Measurements from ENCODE around the gene PCCA. TPM values are rescaled to one million over a fixed set of nuclear protein-coding genes. Genes with fewer than 3 reads are reported as not detected.
"Not testable (repeated sequence)": the region's sequence is repeated elsewhere in the genome, so short reads cannot be mapped to it uniquely, and the experiment has no call there.

Gene PCCA
- total RNA-seq, 4 donors from 2014 or later: 21.2 to 40.9 (median 31.6) TPM

DNA sequence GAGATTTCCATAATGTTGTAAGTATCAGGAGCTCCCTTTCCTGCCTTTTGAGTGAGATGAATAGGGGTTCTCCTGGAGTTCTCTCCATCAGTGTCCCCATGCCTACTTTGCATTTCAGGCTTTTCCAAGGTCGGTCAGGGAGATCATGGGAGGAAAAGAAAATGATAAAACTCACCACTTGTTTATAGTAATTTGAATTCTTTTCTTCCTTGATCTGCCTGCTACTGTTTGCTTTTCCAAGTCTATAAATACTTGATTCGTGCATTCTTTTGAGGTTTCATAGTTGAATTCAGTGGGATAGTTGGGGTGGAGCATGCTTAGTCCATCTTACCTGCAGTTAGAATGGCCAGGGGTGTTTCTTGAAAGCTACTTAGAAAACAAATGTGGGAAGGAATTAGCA, 51.5 kb downstream of the PCCA start:
- 89% methylated on average over 2 of the region's 2 CpGs for WGBS
- Histone ChIP-seq H3K9me3 (no peaks in the 10 kb centered on the region), H3K27me3 (no peaks in the 10 kb centered on the region), H3K36me3 (no peaks in the 10 kb centered on the region), H3K4me1 (no peaks in the 10 kb centered on the region), H3K4me3 (no peak overlapping the region), H3K27ac (no peak overlapping the region)
- no peak for TF ChIP-seq EP300 (IDR thresholded peaks at IDR 0.05)
- no peak for TF ChIP-seq POLR2AphosphoS5 (IDR thresholded peaks at IDR 0.05)
- no peak for TF ChIP-seq POLR2A (IDR thresholded peaks at IDR 0.05)
- TF ChIP-seq, protein P1, sequence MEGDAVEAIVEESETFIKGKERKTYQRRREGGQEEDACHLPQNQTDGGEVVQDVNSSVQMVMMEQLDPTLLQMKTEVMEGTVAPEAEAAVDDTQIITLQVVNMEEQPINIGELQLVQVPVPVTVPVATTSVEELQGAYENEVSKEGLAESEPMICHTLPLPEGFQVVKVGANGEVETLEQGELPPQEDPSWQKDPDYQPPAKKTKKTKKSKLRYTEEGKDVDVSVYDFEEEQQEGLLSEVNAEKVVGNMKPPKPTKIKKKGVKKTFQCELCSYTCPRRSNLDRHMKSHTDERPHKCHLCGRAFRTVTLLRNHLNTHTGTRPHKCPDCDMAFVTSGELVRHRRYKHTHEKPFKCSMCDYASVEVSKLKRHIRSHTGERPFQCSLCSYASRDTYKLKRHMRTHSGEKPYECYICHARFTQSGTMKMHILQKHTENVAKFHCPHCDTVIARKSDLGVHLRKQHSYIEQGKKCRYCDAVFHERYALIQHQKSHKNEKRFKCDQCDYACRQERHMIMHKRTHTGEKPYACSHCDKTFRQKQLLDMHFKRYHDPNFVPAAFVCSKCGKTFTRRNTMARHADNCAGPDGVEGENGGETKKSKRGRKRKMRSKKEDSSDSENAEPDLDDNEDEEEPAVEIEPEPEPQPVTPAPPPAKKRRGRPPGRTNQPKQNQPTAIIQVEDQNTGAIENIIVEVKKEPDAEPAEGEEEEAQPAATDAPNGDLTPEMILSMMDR (IDR thresholded peaks at IDR 0.05): no peak
- no peak for DNase-seq (ENCODE audit: low spot score in 2 of 2)

DNA sequence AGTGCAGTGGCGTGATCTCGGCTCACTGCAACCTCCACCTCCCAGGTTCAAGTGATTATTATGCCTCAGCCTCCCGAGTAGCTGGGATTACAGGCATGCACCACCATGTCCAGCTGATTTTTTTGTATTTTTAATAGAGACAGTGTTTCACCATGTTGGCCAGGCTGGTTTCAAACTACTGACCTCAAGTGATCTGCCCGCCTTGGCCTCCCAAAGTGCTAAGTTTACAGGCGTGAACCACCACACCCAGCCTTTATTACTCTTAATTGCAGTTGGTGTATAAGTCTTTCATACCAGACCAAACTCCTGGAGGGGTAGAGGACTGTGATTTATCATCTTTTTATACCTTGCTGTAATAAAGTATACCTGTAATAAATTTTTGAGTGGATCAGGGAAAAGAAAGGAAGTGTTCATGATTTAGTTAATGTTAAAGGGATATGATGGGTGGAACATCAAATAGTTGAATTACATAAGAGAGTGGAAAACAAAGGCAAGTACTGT, 52.6 kb downstream of the PCCA start:
- 94% methylated on average over 5 of the region's 5 CpGs for WGBS

DNA sequence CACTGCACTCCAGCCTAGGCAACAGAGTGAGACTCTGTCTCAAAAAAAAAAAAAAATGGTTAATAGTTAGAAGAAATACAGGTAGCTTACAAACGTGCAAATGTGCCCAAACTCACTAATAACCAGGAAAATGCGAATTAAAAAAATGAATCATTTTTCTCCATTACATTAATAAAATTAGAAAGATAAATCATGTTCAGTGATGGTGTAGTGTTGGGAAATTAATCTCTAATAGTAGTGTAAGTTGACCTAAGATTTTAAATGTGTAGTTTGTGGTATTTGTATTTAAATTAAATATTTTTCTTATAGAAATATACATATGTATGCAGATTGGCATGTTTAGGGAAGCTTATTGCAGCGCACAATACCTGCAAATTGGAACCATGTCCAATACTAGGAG, 57.6 kb downstream of the PCCA start:
- Histone ChIP-seq H3K36me3 (peaks cover 6% of the 10 kb centered on the region), H3K4me3 (no peak overlapping the region)

More for the DNA sequence above, 52.6 kb downstream of the PCCA start:
- H3K9me3 ChIP-seq; H3K4me1 ChIP-seq; H3K36me3 ChIP-seq; H3K27me3 ChIP-seq; DNase-seq (ENCODE audit: low spot score in 2 of 2); H3K27ac ChIP-seq; H3K4me3 ChIP-seq: not testable (repeated sequence)

DNA sequence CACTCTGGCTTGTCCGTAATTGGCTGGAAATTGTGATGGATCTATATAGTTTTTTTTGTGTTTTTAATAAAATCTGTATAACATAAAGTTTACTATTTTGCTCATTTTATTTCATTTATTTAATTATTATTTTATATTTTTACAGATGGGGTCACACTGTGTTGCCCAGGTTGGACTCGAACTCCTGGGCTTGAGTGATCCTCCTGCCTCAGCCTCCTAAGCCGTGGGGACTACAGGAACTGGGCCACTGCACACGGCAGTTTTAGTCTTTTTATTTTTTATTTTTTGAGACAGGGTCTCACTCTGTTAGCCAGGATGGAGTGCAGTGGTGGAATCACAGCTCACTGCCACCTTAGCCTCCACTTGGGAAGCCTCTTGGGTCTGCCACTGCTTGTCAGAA, 58.9 kb downstream of the PCCA start:
- Histone ChIP-seq H3K27me3 (no peaks in the 10 kb centered on the region), H3K4me3 (no peak overlapping the region), H3K9me3 (no peaks in the 10 kb centered on the region), H3K36me3 (peaks cover 6% of the 10 kb centered on the region), H3K27ac (no peak overlapping the region), H3K4me1 (no peaks in the 10 kb centered on the region)
- DNase-seq (ENCODE audit: low spot score in 2 of 2): no peak
- 97% methylated on average over 4 of the region's 4 CpGs for WGBS
- TF ChIP-seq POLR2A (IDR thresholded peaks at IDR 0.05) (no peak), EP300 (IDR thresholded peaks at IDR 0.05) (no peak), POLR2AphosphoS5 (IDR thresholded peaks at IDR 0.05) (no peak)
- TF ChIP-seq, protein P1 (IDR thresholded peaks at IDR 0.05): no peak

More for the DNA sequence above, 57.6 kb downstream of the PCCA start:
- 96% methylated on average over 3 of the region's 3 CpGs for WGBS
- Histone ChIP-seq H3K9me3 (no peaks in the 10 kb centered on the region), H3K27me3 (no peaks in the 10 kb centered on the region), H3K4me1 (no peaks in the 10 kb centered on the region), H3K27ac (no peak overlapping the region)
- TF ChIP-seq POLR2A (IDR thresholded peaks at IDR 0.05): no peak
- TF ChIP-seq, protein P1 (IDR thresholded peaks at IDR 0.05): no peak
- no peak for TF ChIP-seq EP300 (IDR thresholded peaks at IDR 0.05)
- no peak for TF ChIP-seq POLR2AphosphoS5 (IDR thresholded peaks at IDR 0.05)
- no peak for DNase-seq (ENCODE audit: low spot score in 2 of 2)

DNA sequence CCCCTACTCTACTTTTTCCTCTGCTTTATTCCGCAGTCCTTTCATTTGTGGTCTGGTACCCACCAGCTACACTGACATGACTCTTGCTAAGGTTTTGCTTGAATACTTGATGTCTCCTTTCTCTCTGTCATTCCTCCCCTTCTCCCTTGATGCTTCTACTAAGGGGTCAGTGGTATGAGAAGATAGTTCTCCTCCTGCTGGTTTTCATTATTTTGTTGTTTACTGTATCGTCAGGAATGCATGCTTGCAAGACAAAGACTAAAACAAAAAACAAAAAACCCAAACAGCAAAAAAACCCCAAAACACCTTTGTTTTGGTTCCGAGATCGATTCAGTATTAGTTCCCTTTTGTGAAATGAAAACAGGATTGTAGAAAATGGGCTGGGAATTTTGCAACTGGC, 59.5 kb downstream of the PCCA start:
- TF ChIP-seq, protein P1 (IDR thresholded peaks at IDR 0.05): no peak
- Histone ChIP-seq H3K27ac (no peak overlapping the region), H3K9me3 (no peaks in the 10 kb centered on the region), H3K4me1 (no peaks in the 10 kb centered on the region), H3K36me3 (peaks cover 6% of the 10 kb centered on the region), H3K27me3 (no peaks in the 10 kb centered on the region), H3K4me3 (no peak overlapping the region)
- DNase-seq (ENCODE audit: low spot score in 2 of 2): no peak
- WGBS: 86% methylated on average over 4 of the region's 4 CpGs

DNA sequence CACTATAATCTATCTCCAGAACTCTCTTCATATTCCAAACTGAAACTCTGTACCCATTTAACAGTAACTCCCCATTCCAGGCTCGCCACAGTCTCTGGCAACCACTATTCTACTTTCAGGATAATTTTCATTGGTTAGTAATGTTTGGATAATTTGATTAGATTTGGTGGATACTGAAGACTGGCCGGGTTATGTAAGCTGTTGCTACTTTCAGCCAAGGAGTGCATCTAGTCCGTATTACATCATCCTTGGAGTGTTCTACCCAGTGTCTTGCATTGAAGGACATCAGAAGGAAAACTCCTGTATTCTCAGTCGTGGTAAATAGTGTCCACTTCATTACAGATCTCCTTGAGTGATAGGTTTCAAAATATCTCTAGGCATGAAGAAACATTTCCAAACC, 60.5 kb downstream of the PCCA start:
- Histone ChIP-seq H3K4me3 (no peak overlapping the region), H3K36me3 (peaks cover 6% of the 10 kb centered on the region), H3K27ac (no peak overlapping the region), H3K9me3 (no peaks in the 10 kb centered on the region), H3K4me1 (no peaks in the 10 kb centered on the region), H3K27me3 (no peaks in the 10 kb centered on the region)
- no peak for TF ChIP-seq EP300 (IDR thresholded peaks at IDR 0.05)
- TF ChIP-seq POLR2AphosphoS5 (IDR thresholded peaks at IDR 0.05): no peak
- TF ChIP-seq POLR2A (IDR thresholded peaks at IDR 0.05): no peak
- TF ChIP-seq, protein P1 (IDR thresholded peaks at IDR 0.05): no peak
- WGBS: 79% methylated on average over 4 of the region's 4 CpGs
- DNase-seq (ENCODE audit: low spot score in 2 of 2): no peak

DNA sequence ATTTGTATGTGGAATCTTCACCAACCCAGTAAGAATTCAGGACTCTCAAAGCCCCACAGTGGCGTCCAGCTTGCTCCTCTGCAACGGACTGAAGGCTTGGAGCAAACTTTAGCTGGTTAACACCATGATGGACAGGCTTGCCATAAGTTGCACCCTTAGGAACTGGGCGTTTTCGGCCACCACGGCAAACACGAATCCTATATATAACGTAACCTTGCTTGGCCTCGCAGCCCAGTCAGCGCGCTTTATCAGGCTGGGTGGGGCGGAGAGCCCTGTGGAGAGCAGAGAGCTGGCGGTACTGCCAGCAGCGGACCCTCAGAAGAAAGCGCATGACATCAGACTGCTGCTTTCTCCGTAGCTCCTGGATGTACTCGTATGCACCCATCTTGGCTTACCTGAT, 61.8 kb downstream of the PCCA start:
- H3K27ac ChIP-seq: not testable (repeated sequence)
- WGBS: 97% methylated on average over 16 of the region's 16 CpGs

More for the DNA sequence above, 61.8 kb downstream of the PCCA start:
- not testable (repeated sequence) for DNase-seq (ENCODE audit: low spot score in 2 of 2); H3K4me1 ChIP-seq; H3K9me3 ChIP-seq; H3K4me3 ChIP-seq; H3K27me3 ChIP-seq
- H3K36me3 ChIP-seq: peaks cover 17% of the 10 kb centered on the region

Measured in suprapubic skin (tissue), 4 donors.